ENCODE data around the gene HCFC1.
A peak's percentile ranks its signal among the peaks of the same experiment; 100 is the strongest.

HCFC1 gene

GRCh38 chrX:153973127-153974002 lies 1.7 kb upstream of the HCFC1 start:
- no peak for DNase-seq

- DNase-seq, result peak; percentile 97
Measured at GRCh38 chrX:153972368-153973126, 929 bp upstream of the HCFC1 start, which contains the start of gene TMEM187. Gene TMEM187 (plus strand): TSS chrX:153972754. CDS start chrX:153982063, 9,309 bp downstream.

- peak; percentile 95 for DNase-seq
Measured at GRCh38 chrX:153971124-153971449, 531 bp downstream of the HCFC1 start.

- DNase-seq, result peak; percentile 88
Measured at GRCh38 chrX:153970357-153971123, 1.1 kb downstream of the HCFC1 start.

GRCh38 chrX:153969904-153970356 lies 1.7 kb downstream of the HCFC1 start:
- no peak for DNase-seq

GRCh38 chrX:153969125-153969903 lies 2.3 kb downstream of the HCFC1 start:
- peak; percentile 26 for DNase-seq

- peak; percentile 71 for DNase-seq
Measured at GRCh38 chrX:153968754-153969124, 2.9 kb downstream of the HCFC1 start.

- no peak for DNase-seq
Measured at GRCh38 chrX:153968255-153968654, 3.4 kb downstream of the HCFC1 start.

GRCh38 chrX:153967536-153968224 lies 3.9 kb downstream of the HCFC1 start:
- peak; percentile 41 for DNase-seq

- DNase-seq, result no peak
Measured at GRCh38 chrX:153966841-153967535, 4.6 kb downstream of the HCFC1 start.

- no peak for DNase-seq
Measured at GRCh38 chrX:153966283-153966688, 5.3 kb downstream of the HCFC1 start.

GRCh38 chrX:153965406-153965805 lies 6.2 kb downstream of the HCFC1 start:
- DNase-seq, result no peak

- no peak for DNase-seq
Measured at GRCh38 chrX:153964105-153964504, 7.5 kb downstream of the HCFC1 start.

GRCh38 chrX:153963546-153963945 lies 8.1 kb downstream of the HCFC1 start:
- no peak for DNase-seq

GRCh38 chrX:153961292-153961691 lies 10.3 kb downstream of the HCFC1 start:
- DNase-seq, result no peak

- no peak for DNase-seq
Measured at GRCh38 chrX:153960786-153961185, 10.8 kb downstream of the HCFC1 start.

- DNase-seq, result no peak
Measured at GRCh38 chrX:153960077-153960476, 11.5 kb downstream of the HCFC1 start.

- DNase-seq, result no peak
Measured at GRCh38 chrX:153959649-153960048, 12.0 kb downstream of the HCFC1 start.

GRCh38 chrX:153958605-153959004 lies 13.0 kb downstream of the HCFC1 start:
- DNase-seq, result no peak

GRCh38 chrX:153957224-153957623 lies 14.4 kb downstream of the HCFC1 start:
- no peak for DNase-seq

Measured in hematopoietic multipotent progenitor cell treated with erythropoietin and hydrocortisone succinate and interleukin-3 and kit ligand, for 4 days (in vitro differentiated cells).